GM12878 (cell line): ENCODE data around the gene TANC1. TPM values are rescaled to one million over a fixed set of nuclear protein-coding genes. Genes with fewer than 3 reads are reported as not detected.

Experiments used
- ATAC-seq: fragments of 200-7000 bp; cut with Tn5 transposase; 3 replicates; pipeline ENCODE4 v1.9.1; 2020; ENCODE audit warnings: mild to moderate bottlenecking, moderate library complexity
- BruUV-seq: library from RNA; stranded (reverse); fragments of 400-500 nt; replicated peaks from 2 replicates; lab custom pipeline; 2021; lab: Mats Ljungman, UMichigan
- CTCF ChIA-PET: fragments of 300-600 bp; sonication (Branson Sonifier 250); formaldehyde crosslinking; extraction: SDS; loops from one replicate; lab custom pipeline; 2021; ENCODE audit warnings: inconsistent platforms; lab: Yijun Ruan, JAX
- POLR2A ChIA-PET: fragments of 350-600 bp; formaldehyde crosslinking; extraction: SDS; loops from one replicate; lab custom pipeline; 2021; ENCODE audit warnings: inconsistent platforms; lab: Charles Lee
- RAD21 ChIA-PET: fragments of 300-600 bp; sonication (Branson Sonifier 250); formaldehyde crosslinking; loops from one replicate; lab custom pipeline; 2023; ENCODE audit warnings: antibody characterized with exemption; ENCODE audit not compliant: unreplicated experiment; lab: Charles Lee
- SMC1A ChIA-PET: fragments of 300-600 bp; sonication (Branson Sonifier 250); formaldehyde crosslinking; loops from one replicate; lab custom pipeline; 2023; ENCODE audit not compliant: unreplicated experiment, uncharacterized antibody; lab: Charles Lee
- DNase-seq: peaks from one replicate; pipeline ENCODE4 v3.0.0-alpha.2; 2011; ENCODE audit warnings: low read depth, low spot score
- FAIRE-seq: peaks from 3 replicates; lab custom pipeline; 2011; peaks lifted over from hg19 to GRCh38; lab: Jason Lieb, UNC
- H2AFZ ChIP-seq: 2 replicates; pipeline ENCODE4 v1.6.0; 2011; ENCODE audit warnings: low read depth, low read length, control low read depth; ENCODE audit not compliant: control insufficient read depth
- H3K27ac ChIP-seq: 2 replicates; pipeline ENCODE4 v1.5.1; 2011; ENCODE audit warnings: control low read depth; ENCODE audit not compliant: control insufficient read depth, insufficient read depth
- H3K27me3 ChIP-seq, 2 experiments: replicated peaks in 1 of 2; 2 replicates each; pipeline versions ENCODE4 v1.6.0 to v1.6.1; 2011; ENCODE audit warnings: low read length in 1 of 2; ENCODE audit not compliant: control insufficient read depth in 2 of 2, insufficient read depth in 2 of 2
- H3K36me3 ChIP-seq, 2 experiments: 2 replicates each; pipeline ENCODE4 v1.5.1; 2011; ENCODE audit warnings: low read length in 1 of 2; ENCODE audit not compliant: control insufficient read depth in 2 of 2, insufficient read depth in 2 of 2
- H3K4me1 ChIP-seq: 2 replicates; pipeline ENCODE4 v1.6.1; 2011; ENCODE audit warnings: mild to moderate bottlenecking, low read length, moderate library complexity, mixed read lengths; ENCODE audit not compliant: control insufficient read depth, insufficient read depth
- H3K4me2 ChIP-seq: 2 replicates; pipeline ENCODE4 v1.6.0; 2011; ENCODE audit warnings: control low read depth; ENCODE audit not compliant: control insufficient read depth, insufficient read depth
- H3K4me3 ChIP-seq: fragments of 200-600 bp; sonication (generic); 2 replicates; pipeline ENCODE4 v1.5.1; 2016
- H3K79me2 ChIP-seq: 2 replicates; pipeline ENCODE4 v1.6.0; 2011; ENCODE audit warnings: low read length; ENCODE audit not compliant: control insufficient read depth, insufficient read depth
- H3K9ac ChIP-seq: 2 replicates; pipeline ENCODE4 v1.8.0; 2011; ENCODE audit warnings: low read length, control low read depth, mixed read lengths; ENCODE audit not compliant: control insufficient read depth, insufficient read depth
- H3K9me3 ChIP-seq: replicated peaks from 3 replicates; pipeline ENCODE4 v1.5.1; 2011; ENCODE audit warnings: mild to moderate bottlenecking, low read length; ENCODE audit not compliant: control insufficient read depth, insufficient read depth
- H4K20me1 ChIP-seq: 2 replicates; pipeline ENCODE4 v1.6.0; 2011; ENCODE audit not compliant: control insufficient read depth, insufficient read depth
- BMI1 ChIP-seq: fragments of 450-650 bp; IDR thresholded peaks from 2 replicates; pipeline ENCODE4 v1.6.1; 2016; ENCODE audit warnings: mild to moderate bottlenecking, moderate library complexity, borderline replicate concordance
- BRCA1 ChIP-seq: IDR thresholded peaks from 2 replicates; pipeline ENCODE4 v1.6.1; 2011; ENCODE audit warnings: low read depth, low read length, improper control_type of control experiment
- DPF2 ChIP-seq: fragments of 450-650 bp; IDR thresholded peaks from 2 replicates; pipeline ENCODE4 v1.6.1; 2017; ENCODE audit warnings: mild to moderate bottlenecking
- EZH2 ChIP-seq: IDR thresholded peaks from 2 replicates; pipeline ENCODE4 v1.6.1; 2012; ENCODE audit warnings: low read depth, mild to moderate bottlenecking, control low read depth, inconsistent platforms, low read length, borderline replicate concordance; ENCODE audit not compliant: control insufficient read depth
- IRF4 ChIP-seq: IDR thresholded peaks from 2 replicates; pipeline ENCODE4 v1.6.1; 2011; ENCODE audit warnings: low read depth, low read length
- JUNB ChIP-seq: IDR thresholded peaks from 2 replicates; pipeline ENCODE4 v1.6.1; 2016; ENCODE audit warnings: antibody characterized with exemption, mild to moderate bottlenecking
- LARP7 ChIP-seq: fragments of 450-650 bp; IDR thresholded peaks from 2 replicates; pipeline ENCODE4 v1.6.1; 2017; ENCODE audit warnings: mild to moderate bottlenecking
- MYB ChIP-seq: fragments of 150-350 bp; IDR thresholded peaks from 2 replicates; pipeline ENCODE4 v1.6.1; 2014; ENCODE audit warnings: mild to moderate bottlenecking, low read depth, low read length, borderline replicate concordance
- NBN ChIP-seq: fragments of 450-650 bp; IDR thresholded peaks from 2 replicates; pipeline ENCODE4 v1.6.1; 2016
- RBBP5 ChIP-seq: fragments of 200-600 bp; sonication (generic); conservative IDR thresholded peaks from 2 replicates; pipeline ENCODE4 v1.6.1; 2016
- RELB ChIP-seq: fragments of 450-650 bp; IDR thresholded peaks from 2 replicates; pipeline ENCODE4 v1.6.1; 2017; ENCODE audit warnings: low read depth, mild to moderate bottlenecking, moderate library complexity
- SMC3 ChIP-seq: IDR thresholded peaks from 2 replicates; pipeline ENCODE4 v1.6.1; 2011; ENCODE audit warnings: low read length, improper control_type of control experiment, borderline replicate concordance
- STAT3 ChIP-seq: IDR thresholded peaks from 2 replicates; pipeline ENCODE4 v1.6.1; 2011; ENCODE audit warnings: low read depth, low read length, improper control_type of control experiment
- ZBTB4 ChIP-seq: fragments of 450-650 bp; formaldehyde crosslinking; IDR thresholded peaks from 2 replicates; pipeline ENCODE4 v1.4.0; 2022; ENCODE audit warnings: mild to moderate bottlenecking, moderate library complexity
- WGBS: methylation state at CpG from one replicate; pipeline ENCODE4 v1.1.6; 2016; ENCODE audit warnings: low lambda C conversion rate; ENCODE audit not compliant: insufficient replicate concordance, insufficient coverage; ENCODE audit errors: missing lambda C conversion rate; 5-methylcytosine and 5-hydroxymethylcytosine counted together
- in situ Hi-C: fragments of 300-500 bp; cut with MboI; formaldehyde crosslinking; loops from 9 replicates; pipeline ENCODE4 v1.14.3; 2018; ENCODE audit warnings: mixed read lengths
- intact Hi-C: fragments of 100-400 bp; cut with micrococcal nuclease; formaldehyde crosslinking; loops from one replicate; pipeline ENCODE4 v1.14.2; 2022; ENCODE audit not compliant: unreplicated experiment
- polyA plus RNA-seq, 11 experiments: library from polyadenylated mRNA; depleted of rRNA in 4 of 11; unstranded in 6 of 11; stranded (reverse) in 5 of 11; fragments of >200 nt; fragmentation: Nextera tagmentation in 4 of 11; fragmentation: Illumina TruSeq in 1 of 11; extraction: Ambion mirVana in 4 of 11; extraction: Trizol in 1 of 11; gene quantifications; 1 replicate in 1 of 11; 2 replicates in 10 of 11; pipeline versions ENCODE4 v1.2.1 to v1.2.3, GENCODE V29; 2011 to 2016; ENCODE audit warnings: inconsistent platforms in 2 of 11, missing spikeins in 2 of 11, low read depth in 1 of 11
- total RNA-seq, 4 experiments: library from RNA; depleted of rRNA in 3 of 4; stranded (reverse); fragments of >200 nt in 3 of 4; fragmentation: Illumina TruSeq in 1 of 4; extraction: Trizol in 1 of 4; gene quantifications; 2 replicates each; pipeline versions ENCODE4 v1.2.1 to v1.2.3, GENCODE V29; 2013 to 2021
- TF ChIP-seq, protein P1 (sequence below): IDR thresholded peaks from 2 replicates; pipeline ENCODE4 v1.6.1; 2011; ENCODE audit warnings: low read depth, mild to moderate bottlenecking, low read length, moderate library complexity, borderline replicate concordance; ENCODE audit errors: extremely low read depth
- TF ChIP-seq, protein P2 (sequence below): IDR thresholded peaks from 2 replicates; pipeline ENCODE4 v1.6.1; 2011; ENCODE audit warnings: borderline replicate concordance, low read depth, mild to moderate bottlenecking, moderate library complexity, low read length; ENCODE audit not compliant: insufficient read depth, poor library complexity, severe bottlenecking
- TF ChIP-seq, protein P3 (sequence below): fragments of 450-650 bp; IDR thresholded peaks from 2 replicates; pipeline ENCODE4 v1.6.1; 2016; ENCODE audit warnings: mild to moderate bottlenecking

The TANC1 gene
- total and polyA plus RNA-seq, 10 of the 15 experiments (the other 5 are each of a cell fraction or from before 2014, with no cell fraction given), result 0.05 to 5.0 (median 0.34) TPM

DNA sequence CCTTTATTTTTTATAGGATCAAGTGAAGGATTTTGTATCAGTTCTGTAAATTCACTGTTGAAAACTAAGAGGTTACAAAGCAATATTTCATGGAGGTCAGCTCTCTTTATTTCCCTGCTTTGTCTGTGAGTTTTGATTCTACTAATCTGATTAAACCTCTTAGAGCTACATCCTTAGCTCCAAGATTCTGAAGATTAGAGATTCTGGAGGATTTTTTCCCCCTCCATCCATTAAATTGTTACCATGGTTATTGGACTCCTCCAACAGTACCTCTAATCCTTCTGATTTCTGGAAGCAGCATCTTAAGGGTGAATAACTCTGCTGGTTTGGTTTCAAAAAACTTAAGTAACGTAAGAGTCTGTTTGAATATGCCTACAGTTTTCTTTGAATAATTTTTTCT is 110.0 kb downstream of the TANC1 start:
- WGBS, result 55% methylated on average over 1 of the region's 1 CpG
- ATAC-seq (no peak), DNase-seq (no peak), FAIRE-seq (no peak)
- Histone ChIP-seq H3K27ac (no peak overlapping the region), H3K9me3 (no peaks in the 10 kb centered on the region), H3K4me1 (no peaks in the 10 kb centered on the region), H3K36me3 (no peaks in the 10 kb centered on the region), H4K20me1 (no peaks in the 10 kb centered on the region), H3K4me2 (no peak overlapping the region), H3K4me3 (no peak overlapping the region), H3K79me2 (no peaks in the 10 kb centered on the region), H3K9ac (no peak overlapping the region), H3K27me3 (no peaks in the 10 kb centered on the region), H2AFZ (no peak overlapping the region)
- ChIA-PET CTCF (no interaction called here), SMC1A (interaction anchor here (0.7 kb wide), 1 partner anchor 734 kb away, joined by 3 read pairs; no protein-coding TSS in a partner anchor), RAD21 (no interaction called here), POLR2A (no interaction called here)
- no TSS peak for BruUV-seq
- intact Hi-C loops, result no loop called here
- in situ Hi-C loops, result no loop called here
- TF ChIP-seq BRCA1, result no peak
- TF ChIP-seq BMI1, result no peak
- TF ChIP-seq EZH2, result no peak
- TF ChIP-seq JUNB, result no peak
- no peak for TF ChIP-seq MYB
- no peak for TF ChIP-seq IRF4
- no peak for TF ChIP-seq SMC3
- TF ChIP-seq RELB, result no peak
- no peak for TF ChIP-seq ZBTB4 (CRISPR knock-in tag)
- no peak for TF ChIP-seq NBN
- TF ChIP-seq STAT3, result no peak
- no peak for TF ChIP-seq DPF2
- TF ChIP-seq, protein P1, sequence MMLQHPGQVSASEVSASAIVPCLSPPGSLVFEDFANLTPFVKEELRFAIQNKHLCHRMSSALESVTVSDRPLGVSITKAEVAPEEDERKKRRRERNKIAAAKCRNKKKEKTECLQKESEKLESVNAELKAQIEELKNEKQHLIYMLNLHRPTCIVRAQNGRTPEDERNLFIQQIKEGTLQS, result no peak
- TF ChIP-seq RBBP5, result no peak
- TF ChIP-seq, protein P2, sequence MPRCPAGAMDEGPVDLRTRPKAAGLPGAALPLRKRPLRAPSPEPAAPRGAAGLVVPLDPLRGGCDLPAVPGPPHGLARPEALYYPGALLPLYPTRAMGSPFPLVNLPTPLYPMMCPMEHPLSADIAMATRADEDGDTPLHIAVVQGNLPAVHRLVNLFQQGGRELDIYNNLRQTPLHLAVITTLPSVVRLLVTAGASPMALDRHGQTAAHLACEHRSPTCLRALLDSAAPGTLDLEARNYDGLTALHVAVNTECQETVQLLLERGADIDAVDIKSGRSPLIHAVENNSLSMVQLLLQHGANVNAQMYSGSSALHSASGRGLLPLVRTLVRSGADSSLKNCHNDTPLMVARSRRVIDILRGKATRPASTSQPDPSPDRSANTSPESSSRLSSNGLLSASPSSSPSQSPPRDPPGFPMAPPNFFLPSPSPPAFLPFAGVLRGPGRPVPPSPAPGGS, result no peak
- no peak for TF ChIP-seq LARP7
- TF ChIP-seq, protein P3, sequence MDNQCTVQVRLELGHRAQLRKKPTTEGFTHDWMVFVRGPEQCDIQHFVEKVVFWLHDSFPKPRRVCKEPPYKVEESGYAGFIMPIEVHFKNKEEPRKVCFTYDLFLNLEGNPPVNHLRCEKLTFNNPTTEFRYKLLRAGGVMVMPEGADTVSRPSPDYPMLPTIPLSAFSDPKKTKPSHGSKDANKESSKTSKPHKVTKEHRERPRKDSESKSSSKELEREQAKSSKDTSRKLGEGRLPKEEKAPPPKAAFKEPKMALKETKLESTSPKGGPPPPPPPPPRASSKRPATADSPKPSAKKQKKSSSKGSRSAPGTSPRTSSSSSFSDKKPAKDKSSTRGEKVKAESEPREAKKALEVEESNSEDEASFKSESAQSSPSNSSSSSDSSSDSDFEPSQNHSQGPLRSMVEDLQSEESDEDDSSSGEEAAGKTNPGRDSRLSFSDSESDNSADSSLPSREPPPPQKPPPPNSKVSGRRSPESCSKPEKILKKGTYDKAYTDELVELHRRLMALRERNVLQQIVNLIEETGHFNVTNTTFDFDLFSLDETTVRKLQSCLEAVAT, result no peak
- TF ChIP-seq, all 136 proteins: peak for 0
